ENCODE measurements around the gene ADGRG1. TPM values are rescaled to one million over a fixed set of nuclear protein-coding genes. Genes with fewer than 3 reads are reported as not detected.

The ADGRG1 gene
- polyA plus RNA-seq, 1 of the 3 experiments (the other 2 are of a cell fraction), result 7.4 TPM

DNA sequence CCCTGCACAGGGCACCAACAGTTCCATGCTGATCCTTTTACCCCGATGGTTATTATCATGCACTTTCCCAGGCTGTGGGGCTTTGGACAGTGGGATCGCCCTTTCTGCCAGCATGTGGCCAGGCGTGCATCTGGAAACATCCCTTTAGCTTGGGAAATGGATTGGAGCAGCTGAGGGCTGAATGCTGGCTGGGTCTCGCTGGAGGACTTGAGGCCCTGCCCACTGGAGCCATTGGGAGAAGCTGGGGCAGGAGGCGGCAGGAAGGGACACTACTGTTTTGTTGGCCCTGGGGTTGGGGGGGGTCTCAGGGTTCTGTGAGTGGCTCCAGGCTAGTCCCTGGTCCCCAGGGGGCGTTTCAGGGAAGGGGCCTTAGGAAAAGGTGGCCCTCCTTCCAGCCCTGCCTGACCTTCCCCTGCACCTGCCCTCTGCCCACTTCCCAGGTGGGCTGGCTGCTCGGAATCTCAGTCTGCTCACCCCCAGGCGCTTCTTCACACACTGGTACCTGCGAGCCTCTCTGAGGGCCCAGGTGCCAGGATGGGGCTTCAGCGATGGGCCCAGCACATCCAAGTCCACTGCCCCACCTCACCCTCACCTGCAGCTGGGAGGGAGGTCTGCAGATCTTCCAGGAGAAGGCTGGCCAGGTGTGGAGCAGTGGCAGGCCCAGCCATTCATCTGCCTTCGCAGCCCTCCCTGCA lies 38.1 kb downstream of the ADGRG1 start (continued):
- TF ChIP-seq, protein P1, sequence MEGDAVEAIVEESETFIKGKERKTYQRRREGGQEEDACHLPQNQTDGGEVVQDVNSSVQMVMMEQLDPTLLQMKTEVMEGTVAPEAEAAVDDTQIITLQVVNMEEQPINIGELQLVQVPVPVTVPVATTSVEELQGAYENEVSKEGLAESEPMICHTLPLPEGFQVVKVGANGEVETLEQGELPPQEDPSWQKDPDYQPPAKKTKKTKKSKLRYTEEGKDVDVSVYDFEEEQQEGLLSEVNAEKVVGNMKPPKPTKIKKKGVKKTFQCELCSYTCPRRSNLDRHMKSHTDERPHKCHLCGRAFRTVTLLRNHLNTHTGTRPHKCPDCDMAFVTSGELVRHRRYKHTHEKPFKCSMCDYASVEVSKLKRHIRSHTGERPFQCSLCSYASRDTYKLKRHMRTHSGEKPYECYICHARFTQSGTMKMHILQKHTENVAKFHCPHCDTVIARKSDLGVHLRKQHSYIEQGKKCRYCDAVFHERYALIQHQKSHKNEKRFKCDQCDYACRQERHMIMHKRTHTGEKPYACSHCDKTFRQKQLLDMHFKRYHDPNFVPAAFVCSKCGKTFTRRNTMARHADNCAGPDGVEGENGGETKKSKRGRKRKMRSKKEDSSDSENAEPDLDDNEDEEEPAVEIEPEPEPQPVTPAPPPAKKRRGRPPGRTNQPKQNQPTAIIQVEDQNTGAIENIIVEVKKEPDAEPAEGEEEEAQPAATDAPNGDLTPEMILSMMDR (IDR thresholded peaks at IDR 0.05), result no peak

- Histone ChIP-seq H2AFZ (ENCODE audit: low read depth) (no peak overlapping the region), H4K20me1 (ENCODE audit: insufficient read depth) (no peaks in the 10 kb centered on the region), H3K36me3 (replicated peaks in 1 of 2; ENCODE audit: control insufficient read depth in 1 of 2, insufficient read depth in 2 of 2, low read length in 1 of 2) (no peaks in the 10 kb centered on the region), H3F3A (replicated peaks; ENCODE audit: insufficient read depth) (no peaks in the 10 kb centered on the region), H3K27me3 (ENCODE audit: insufficient read depth) (no peaks in the 10 kb centered on the region), H3K4me3 (ENCODE audit: low read depth in 2 of 2, low read length in 1 of 2) (no peak overlapping the region), H3K79me2 (ENCODE audit: insufficient read depth) (no peaks in the 10 kb centered on the region), H3K9me2 (no peaks in the 10 kb centered on the region), H3K9ac (no peak overlapping the region), H3K4me1 (ENCODE audit: control insufficient read depth in 1 of 2, insufficient read depth in 2 of 2, low read depth in 1 of 2, low read length in 1 of 2) (peaks cover 0 to 11% of the 10 kb centered on the region in 2 experiments; a peak in 1 of 4 replicates), H3K9me3 (no peaks in the 10 kb centered on the region), H3K4me2 (no peak overlapping the region), H3K27ac (ENCODE audit: low read depth in 2 of 2, low read length in 1 of 2) (no peak overlapping the region)
- no peak for DNase-seq
- WGBS (ENCODE audit: low lambda C conversion rate), result 100% methylated on average over 1 of the region's 5 CpGs
- ChIA-PET CTCF (interaction anchor here (0.9 to 1.7 kb wide), 4 partner anchors 18 to 91 kb away, joined by 3 to 5 read pairs (median 3); no protein-coding TSS in a partner anchor), POLR2A (no interaction called here)
- TF ChIP-seq JUND (IDR thresholded peaks at IDR 0.05), result no peak
- TF ChIP-seq, protein P1 (IDR thresholded peaks at IDR 0.05), result no peak
- TF ChIP-seq SMC3 (IDR thresholded peaks at IDR 0.05; ENCODE audit: low read depth, low read length), result no peak
- TF ChIP-seq FOXJ3 (CRISPR knock-in tag; IDR thresholded peaks at IDR 0.05), result no peak
- no peak for TF ChIP-seq ZBTB33 (IDR thresholded peaks at IDR 0.05; ENCODE audit: borderline replicate concordance, low read depth)
- TF ChIP-seq, protein P2, sequence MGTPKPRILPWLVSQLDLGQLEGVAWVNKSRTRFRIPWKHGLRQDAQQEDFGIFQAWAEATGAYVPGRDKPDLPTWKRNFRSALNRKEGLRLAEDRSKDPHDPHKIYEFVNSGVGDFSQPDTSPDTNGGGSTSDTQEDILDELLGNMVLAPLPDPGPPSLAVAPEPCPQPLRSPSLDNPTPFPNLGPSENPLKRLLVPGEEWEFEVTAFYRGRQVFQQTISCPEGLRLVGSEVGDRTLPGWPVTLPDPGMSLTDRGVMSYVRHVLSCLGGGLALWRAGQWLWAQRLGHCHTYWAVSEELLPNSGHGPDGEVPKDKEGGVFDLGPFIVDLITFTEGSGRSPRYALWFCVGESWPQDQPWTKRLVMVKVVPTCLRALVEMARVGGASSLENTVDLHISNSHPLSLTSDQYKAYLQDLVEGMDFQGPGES (IDR thresholded peaks at IDR 0.05; ENCODE audit: low read depth, low read length), result no peak
- no peak for TF ChIP-seq CHD2 (IDR thresholded peaks at IDR 0.05; ENCODE audit: low read length, partially characterized antibody)
- no peak for TF ChIP-seq GABPA (IDR thresholded peaks at IDR 0.05; ENCODE audit: low read depth)
- TF ChIP-seq, protein P3, sequence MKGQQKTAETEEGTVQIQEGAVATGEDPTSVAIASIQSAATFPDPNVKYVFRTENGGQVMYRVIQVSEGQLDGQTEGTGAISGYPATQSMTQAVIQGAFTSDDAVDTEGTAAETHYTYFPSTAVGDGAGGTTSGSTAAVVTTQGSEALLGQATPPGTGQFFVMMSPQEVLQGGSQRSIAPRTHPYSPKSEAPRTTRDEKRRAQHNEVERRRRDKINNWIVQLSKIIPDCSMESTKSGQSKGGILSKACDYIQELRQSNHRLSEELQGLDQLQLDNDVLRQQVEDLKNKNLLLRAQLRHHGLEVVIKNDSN (IDR thresholded peaks at IDR 0.05; ENCODE audit: borderline replicate concordance, low read depth), result no peak
- TF ChIP-seq MEF2A (IDR thresholded peaks at IDR 0.05; ENCODE audit: borderline replicate concordance, low read depth), result no peak
- TF ChIP-seq RAD21 (IDR thresholded peaks at IDR 0.05; ENCODE audit: low read length), result no peak
- no peak for TF ChIP-seq MAX (IDR thresholded peaks at IDR 0.05; ENCODE audit: low read depth)
- TF ChIP-seq RFX5 (IDR thresholded peaks at IDR 0.05; ENCODE audit: low read length), result no peak
- no peak for TF ChIP-seq NRF1 (IDR thresholded peaks at IDR 0.05; ENCODE audit: low read depth, low read length)
- no peak for TF ChIP-seq RXRA (IDR thresholded peaks at IDR 0.05; ENCODE audit: borderline replicate concordance, low read depth)
- no peak for TF ChIP-seq POLR2AphosphoS5 (IDR thresholded peaks at IDR 0.05; ENCODE audit: low read depth, low read length)
- no peak for TF ChIP-seq EZH2phosphoT487 (IDR thresholded peaks at IDR 0.05; ENCODE audit: borderline replicate concordance, low read depth)
- no peak for TF ChIP-seq YY1 (IDR thresholded peaks at IDR 0.05; ENCODE audit: low read depth)
- TF ChIP-seq TAF1 (IDR thresholded peaks at IDR 0.05; ENCODE audit: borderline replicate concordance, low read depth, low read length), result no peak
These were observed 38.7 kb downstream of the ADGRG1 start for GRCh38 chr16:57667048-57667525.
